Spleen (tissue), 7 donors: ENCODE results near the gene ALOXE3.

Source experiments
- CTCF ChIP-seq, 11 experiments: fragments of 200-600 bp in 7 of 11; fragments of 450-650 bp in 4 of 11; sonication (generic) in 4 of 11; IDR thresholded peaks in 8 of 11; conservative IDR thresholded peaks in 3 of 11; 1 replicate in 7 of 11; 2 replicates in 4 of 11; pipeline versions ENCODE4 v1.4.0 to v1.8.0; 2016 to 2021; ENCODE audit warnings: antibody characterized with exemption in 11 of 11, inconsistent platforms in 4 of 11, mild to moderate bottlenecking in 1 of 11
- POLR2A ChIP-seq, 3 donors: fragments of 450-650 bp; IDR thresholded peaks; one replicate each; pipeline ENCODE4 v1.5.1; 2017; ENCODE audit warnings: antibody characterized with exemption in 3 of 3, mild to moderate bottlenecking in 1 of 3
- donor health status: DM: no; HTN: no; CAD: no; lungs with moderate emphysema.
- donor health status: DM: no; HTN: no; CAD: no.
- donor health status: DM: no; HTN: no; CAD: no.

GRCh38 chr17:8079291-8080207 is 38.8 kb downstream of the ALOXE3 start:
- TF ChIP-seq CTCF (IDR thresholded peaks at IDR 0.05 in 8 of 11, conservative IDR thresholded peaks at IDR 0.05 in 3 of 11) (peak; percentile 46 to 94 (median 86)), POLR2A (IDR thresholded peaks at IDR 0.05) (no peak)
